Smooth muscle cell (in vitro differentiated cells): ENCODE measurements around the gene PCGF3. TPM values are rescaled to one million over a fixed set of nuclear protein-coding genes. Genes with fewer than 3 reads are reported as not detected.
"Not testable (repeated sequence)": the region's sequence is repeated elsewhere in the genome, so short reads cannot be mapped to it uniquely, and the experiment has no call there.

ENCODE experiments used
- DNase-seq: peaks from one replicate; lab custom pipeline; 2025; ENCODE audit not compliant: unreplicated experiment; lab: John Stamatoyannopoulos, UW
- H2AFZ ChIP-seq: fragments of 200-600 bp; sonication (generic); 2 replicates; pipeline ENCODE4 v1.6.0; 2016; ENCODE audit warnings: antibody characterized with exemption, low read depth, mild to moderate bottlenecking
- H3F3A ChIP-seq: fragments of 200-600 bp; sonication (generic); 2 replicates; pipeline ENCODE4 v1.6.0; 2017; ENCODE audit warnings: antibody characterized with exemption, low read depth
- H3K27ac ChIP-seq: fragments of 200-600 bp; sonication (generic); 2 replicates; pipeline ENCODE4 v1.5.1; 2016; ENCODE audit warnings: low read depth, mild to moderate bottlenecking
- H3K27me3 ChIP-seq: fragments of 200-600 bp; sonication (generic); 2 replicates; pipeline ENCODE4 v1.6.1; 2016; ENCODE audit warnings: low read depth, mild to moderate bottlenecking
- H3K36me3 ChIP-seq: fragments of 200-600 bp; sonication (generic); 2 replicates; pipeline ENCODE4 v1.5.1; 2016; ENCODE audit warnings: low read depth
- H3K4me1 ChIP-seq: fragments of 200-600 bp; sonication (generic); 2 replicates; pipeline ENCODE4 v1.5.1; 2016; ENCODE audit warnings: low read depth
- H3K4me2 ChIP-seq: fragments of 200-600 bp; sonication (generic); 2 replicates; pipeline ENCODE4 v1.6.0; 2016; ENCODE audit warnings: mild to moderate bottlenecking
- H3K4me3 ChIP-seq: fragments of 200-600 bp; sonication (generic); 2 replicates; pipeline ENCODE4 v1.5.1; 2016; ENCODE audit warnings: mild to moderate bottlenecking
- H3K79me2 ChIP-seq: fragments of 200-600 bp; sonication (generic); 2 replicates; pipeline ENCODE4 v1.6.0; 2016; ENCODE audit warnings: low read depth, mild to moderate bottlenecking
- H3K9ac ChIP-seq: fragments of 200-600 bp; sonication (generic); 2 replicates; pipeline ENCODE4 v1.6.0; 2016; ENCODE audit warnings: low read depth
- H3K9me3 ChIP-seq: fragments of 200-600 bp; sonication (generic); replicated peaks from 2 replicates; pipeline ENCODE4 v1.5.1; 2016; ENCODE audit warnings: low read depth
- H4K20me1 ChIP-seq: fragments of 200-600 bp; sonication (generic); 2 replicates; pipeline ENCODE4 v1.6.0; 2016; ENCODE audit warnings: low read depth
- WGBS: methylation state at CpG from one replicate; pipeline ENCODE4 v1.1.7; 2016; ENCODE audit warnings: low lambda C conversion rate; 5-methylcytosine and 5-hydroxymethylcytosine counted together
- polyA plus RNA-seq: library from polyadenylated mRNA; unstranded; fragments of >200 nt; fragmentation: Nextera tagmentation; extraction: Ambion mirVana; gene quantifications from 2 replicates; pipeline ENCODE4 v1.2.1, GENCODE V29; 2016
- total RNA-seq: library from RNA; depleted of rRNA; stranded (reverse); fragments of >200 nt; gene quantifications from 2 replicates; pipeline ENCODE4 v1.2.3, GENCODE V29; 2014
- TF ChIP-seq, protein P1 (sequence below): fragments of 200-600 bp; sonication (generic); IDR thresholded peaks from 2 replicates; pipeline ENCODE4 v1.5.1; 2017; ENCODE audit warnings: borderline replicate concordance, mild to moderate bottlenecking, antibody characterized with exemption; ENCODE audit not compliant: insufficient read depth, poor library complexity, severe bottlenecking

Gene PCGF3
- total and polyA plus RNA-seq, 2 experiments from 2014 or later, result 29.6 to 45.4 TPM

DNA sequence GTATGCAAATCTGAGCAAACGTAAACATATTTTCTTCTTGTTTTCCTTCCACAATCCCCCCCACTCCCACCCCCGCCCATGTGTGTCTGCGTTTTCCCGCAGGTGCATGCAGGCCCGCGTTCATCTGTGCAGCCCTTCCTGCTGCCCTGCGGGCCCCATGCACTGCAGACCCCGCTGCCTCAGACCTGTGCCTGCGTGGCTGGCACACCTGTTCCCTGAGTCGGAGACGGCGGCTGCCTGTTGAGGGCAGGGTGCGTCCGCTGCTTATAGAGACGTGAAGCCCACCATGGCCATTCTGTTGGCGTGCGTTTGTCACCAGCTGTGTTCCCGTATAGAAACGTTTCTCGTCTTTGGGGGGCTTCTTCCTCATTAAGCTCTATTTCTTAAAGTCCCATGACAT lies 51.5 kb downstream of the PCGF3 start:
- no peak overlapping the region for H3K4me3 ChIP-seq
- peaks cover 3% of the 10 kb centered on the region for H3K36me3 ChIP-seq
- DNase-seq, result no peak
- H4K20me1 ChIP-seq, result peaks cover 78% of the 10 kb centered on the region
- no peaks in the 10 kb centered on the region for H3K9me3 ChIP-seq
- no peaks in the 10 kb centered on the region for H3K27me3 ChIP-seq
- 98% methylated on average over 20 of the region's 20 CpGs for WGBS
- peaks cover 8% of the 10 kb centered on the region for H3K79me2 ChIP-seq
- H2AFZ ChIP-seq, result no peak overlapping the region
- H3K9ac ChIP-seq, result no peak overlapping the region
- no peak overlapping the region for H3K27ac ChIP-seq
- H3F3A ChIP-seq, result peaks cover 3% of the 10 kb centered on the region
- TF ChIP-seq, protein P1, sequence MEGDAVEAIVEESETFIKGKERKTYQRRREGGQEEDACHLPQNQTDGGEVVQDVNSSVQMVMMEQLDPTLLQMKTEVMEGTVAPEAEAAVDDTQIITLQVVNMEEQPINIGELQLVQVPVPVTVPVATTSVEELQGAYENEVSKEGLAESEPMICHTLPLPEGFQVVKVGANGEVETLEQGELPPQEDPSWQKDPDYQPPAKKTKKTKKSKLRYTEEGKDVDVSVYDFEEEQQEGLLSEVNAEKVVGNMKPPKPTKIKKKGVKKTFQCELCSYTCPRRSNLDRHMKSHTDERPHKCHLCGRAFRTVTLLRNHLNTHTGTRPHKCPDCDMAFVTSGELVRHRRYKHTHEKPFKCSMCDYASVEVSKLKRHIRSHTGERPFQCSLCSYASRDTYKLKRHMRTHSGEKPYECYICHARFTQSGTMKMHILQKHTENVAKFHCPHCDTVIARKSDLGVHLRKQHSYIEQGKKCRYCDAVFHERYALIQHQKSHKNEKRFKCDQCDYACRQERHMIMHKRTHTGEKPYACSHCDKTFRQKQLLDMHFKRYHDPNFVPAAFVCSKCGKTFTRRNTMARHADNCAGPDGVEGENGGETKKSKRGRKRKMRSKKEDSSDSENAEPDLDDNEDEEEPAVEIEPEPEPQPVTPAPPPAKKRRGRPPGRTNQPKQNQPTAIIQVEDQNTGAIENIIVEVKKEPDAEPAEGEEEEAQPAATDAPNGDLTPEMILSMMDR, result no peak
- H3K4me2 ChIP-seq, result no peak overlapping the region
- no peaks in the 10 kb centered on the region for H3K4me1 ChIP-seq

DNA sequence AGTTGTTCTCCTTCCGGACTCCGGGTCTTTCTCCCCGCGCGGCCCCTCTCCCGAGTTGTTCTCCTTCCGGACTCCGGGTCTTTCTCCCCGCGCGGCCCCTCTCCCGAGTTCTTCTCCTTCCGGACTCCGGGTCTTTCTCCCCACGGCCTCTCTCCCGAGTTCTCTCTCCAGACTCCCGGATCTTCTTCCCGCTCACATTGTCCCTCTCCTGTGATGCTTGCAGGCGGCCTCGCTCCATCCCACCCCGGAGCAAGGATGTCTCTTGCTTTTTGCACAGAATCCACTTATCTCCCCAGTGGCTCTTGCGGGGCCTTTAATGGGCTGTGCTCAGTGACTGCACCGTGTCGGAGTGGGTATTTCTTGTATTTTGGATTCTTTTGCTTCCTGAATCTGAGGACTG lies 54.2 kb downstream of the PCGF3 start:
- H4K20me1 ChIP-seq, result peaks cover 78% of the 10 kb centered on the region
- DNase-seq, H3K4me2 ChIP-seq, H3K4me3 ChIP-seq, H2AFZ ChIP-seq, H3K9me3 ChIP-seq, H3K4me1 ChIP-seq, H3K27me3 ChIP-seq, H3K27ac ChIP-seq, H3K9ac ChIP-seq, H3K79me2 ChIP-seq, H3K36me3 ChIP-seq: not testable (repeated sequence)
- 71% methylated on average over 15 of the region's 24 CpGs for WGBS
- peaks cover 14% of the 10 kb centered on the region for H3F3A ChIP-seq

DNA sequence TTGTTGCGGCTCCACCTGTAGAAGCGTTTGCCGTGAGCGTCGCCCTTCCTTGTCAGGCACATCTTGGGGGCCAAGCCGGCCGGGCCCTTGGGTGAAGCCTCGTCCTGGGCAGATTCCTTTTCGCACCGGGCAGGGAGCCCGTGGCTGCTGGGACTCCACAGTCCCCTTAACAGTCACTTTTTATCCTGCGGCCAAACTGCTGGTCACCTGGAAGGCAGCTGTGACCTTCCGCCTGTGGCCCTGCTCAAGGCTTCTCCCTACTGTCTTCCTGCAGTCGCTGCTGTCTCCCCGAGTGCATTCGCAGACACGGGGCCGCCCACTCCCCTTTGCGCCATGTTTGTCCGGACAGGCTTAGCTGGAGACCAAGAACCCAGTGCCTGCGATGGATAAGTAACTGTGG lies 55.0 kb downstream of the PCGF3 start:
- DNase-seq, result no peak
- Histone ChIP-seq H3K27ac (no peak overlapping the region), H3K4me3 (no peak overlapping the region), H2AFZ (no peak overlapping the region), H3F3A (peaks cover 18% of the 10 kb centered on the region), H3K36me3 (peaks cover 3% of the 10 kb centered on the region), H3K79me2 (peaks cover 8% of the 10 kb centered on the region), H3K9ac (no peak overlapping the region), H3K27me3 (no peaks in the 10 kb centered on the region), H3K9me3 (no peaks in the 10 kb centered on the region), H3K4me2 (no peak overlapping the region), H4K20me1 (peaks cover 78% of the 10 kb centered on the region), H3K4me1 (no peaks in the 10 kb centered on the region)
- TF ChIP-seq, protein P1, result no peak
- WGBS, result 93% methylated on average over 19 of the region's 21 CpGs

DNA sequence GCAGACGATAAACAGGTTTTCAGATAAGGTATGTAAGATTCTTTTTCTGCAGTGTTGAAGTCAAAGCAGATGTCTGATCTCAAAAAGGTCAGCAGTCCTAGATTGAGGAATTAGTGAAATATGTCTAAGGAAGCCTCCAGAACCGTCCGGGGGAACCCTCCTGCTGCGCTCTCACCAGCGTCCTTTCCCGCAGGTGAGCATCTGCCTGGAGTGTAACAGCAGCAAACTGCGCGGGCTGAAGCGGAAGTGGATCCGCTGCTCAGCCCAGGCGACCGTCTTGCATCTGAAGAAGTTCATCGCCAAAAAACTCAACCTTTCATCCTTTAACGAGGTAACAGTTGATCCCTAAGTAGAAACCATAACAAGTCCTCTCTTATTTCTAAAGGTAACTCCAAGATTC lies 55.5 kb downstream of the PCGF3 start:
- H4K20me1 ChIP-seq, result peaks cover 78% of the 10 kb centered on the region
- H3K4me2 ChIP-seq, result no peak overlapping the region
- peaks cover 22% of the 10 kb centered on the region for H3F3A ChIP-seq
- no peak overlapping the region for H3K9ac ChIP-seq
- H2AFZ ChIP-seq, result no peak overlapping the region
- peaks cover 3% of the 10 kb centered on the region for H3K36me3 ChIP-seq
- H3K27ac ChIP-seq, result no peak overlapping the region
- DNase-seq, result no peak
- no peak overlapping the region for H3K4me3 ChIP-seq
- no peaks in the 10 kb centered on the region for H3K9me3 ChIP-seq
- H3K79me2 ChIP-seq, result peaks cover 8% of the 10 kb centered on the region
- no peaks in the 10 kb centered on the region for H3K27me3 ChIP-seq
- no peaks in the 10 kb centered on the region for H3K4me1 ChIP-seq
- WGBS, result 99% methylated on average over 14 of the region's 14 CpGs
- TF ChIP-seq, protein P1, result no peak
